ENCODE data around the gene CLTC.

- TF ChIP-seq CTCF (IDR thresholded peaks at IDR 0.05; ENCODE audit: insufficient read depth, low read length) (no peak), POLR2AphosphoS5 (IDR thresholded peaks at IDR 0.05; ENCODE audit: low read depth) (no peak)
These were observed 78.4 kb downstream of the CLTC start for GRCh38 chr17:59698143-59698542.

Measured in HL-60 (cell line).